Measurements from ENCODE around the gene TMEM182. TPM values are rescaled to one million over a fixed set of nuclear protein-coding genes. Genes with fewer than 3 reads are reported as not detected.

The TMEM182 gene
- total RNA-seq, 1 donor from 2014 or later = 1.6 TPM

DNA sequence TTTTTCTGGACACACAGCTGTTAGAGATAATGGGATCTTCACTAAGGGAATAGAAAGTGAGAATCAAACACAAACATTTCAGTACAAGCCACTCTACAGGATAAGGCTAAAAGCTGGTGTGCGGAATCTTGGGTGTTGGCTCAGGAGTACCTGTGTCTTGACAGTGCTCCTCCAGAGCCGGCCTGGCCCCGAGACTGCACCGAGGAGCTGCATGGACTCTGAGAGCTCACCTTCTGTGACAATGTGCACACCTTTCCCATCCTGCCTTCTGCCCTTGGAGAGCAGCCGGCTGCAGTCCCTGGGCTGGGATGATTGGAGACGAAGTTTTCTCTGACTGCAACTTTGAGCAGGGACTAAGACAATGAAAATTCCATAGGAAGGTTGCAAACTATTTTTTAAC lies 89.1 kb downstream of the TMEM182 start:
- no peak for ATAC-seq
- no peak for DNase-seq (ENCODE audit: low spot score)

- DNase-seq (ENCODE audit: low spot score) = no peak
Measured at GRCh38 chr2:102852867-102853266, 91.0 kb downstream of the TMEM182 start.

More at GRCh38 chr2:102852867-102853266, 91.0 kb downstream of the TMEM182 start:
- no peak for ATAC-seq

Other genes with a start within 250 kb of the TMEM182 start
- gene SLC9A2, start 142.5 kb upstream of the TMEM182 start, total RNA-seq = not detected